Progenitor cell of endocrine pancreas (in vitro differentiated cells): Measurements from ENCODE around the gene COPS6. TPM values are rescaled to one million over a fixed set of nuclear protein-coding genes. Genes with fewer than 3 reads are reported as not detected.

ENCODE experiments used
- DNase-seq: peaks from one replicate; pipeline ENCODE4 v3.0.0; 2021; ENCODE audit warnings: low spot score; ENCODE audit not compliant: unreplicated experiment
- H3K27ac Mint-ChIP-seq: 2 replicates; pipeline ENCODE4 v1.8.0; 2021; ENCODE audit warnings: mild to moderate bottlenecking, moderate library complexity, mixed read lengths
- H3K27me3 Mint-ChIP-seq: 2 replicates; pipeline ENCODE4 v1.8.0; 2021; ENCODE audit warnings: mixed read lengths
- H3K36me3 Mint-ChIP-seq: 2 replicates; pipeline ENCODE4 v1.8.0; 2022; ENCODE audit warnings: mixed read lengths; ENCODE audit not compliant: insufficient read depth
- H3K4me1 Mint-ChIP-seq: 2 replicates; pipeline ENCODE4 v1.8.0; 2021; ENCODE audit warnings: low read depth, mixed read lengths
- H3K4me3 Mint-ChIP-seq: 2 replicates; pipeline ENCODE4 v1.8.0; 2021; ENCODE audit warnings: low read depth, mild to moderate bottlenecking, moderate library complexity, mixed read lengths
- H3K9me3 Mint-ChIP-seq: 2 replicates; pipeline ENCODE4 v1.8.0; 2021; ENCODE audit warnings: low read depth, mixed read lengths
- total RNA-seq: library from RNA; stranded (reverse); gene quantifications from 2 replicates; pipeline ENCODE4 v1.2.1, GENCODE V29; 2021
- TF ChIP-seq, protein P1 (sequence below): fragments of 200-600 bp; sonication (generic); IDR thresholded peaks from one replicate; pipeline ENCODE4 v1.5.0; 2021; ENCODE audit warnings: antibody characterized with exemption, mild to moderate bottlenecking; ENCODE audit not compliant: unreplicated experiment

COPS6 gene
- total RNA-seq, 1 donor from 2014 or later, result 113 TPM

DNA sequence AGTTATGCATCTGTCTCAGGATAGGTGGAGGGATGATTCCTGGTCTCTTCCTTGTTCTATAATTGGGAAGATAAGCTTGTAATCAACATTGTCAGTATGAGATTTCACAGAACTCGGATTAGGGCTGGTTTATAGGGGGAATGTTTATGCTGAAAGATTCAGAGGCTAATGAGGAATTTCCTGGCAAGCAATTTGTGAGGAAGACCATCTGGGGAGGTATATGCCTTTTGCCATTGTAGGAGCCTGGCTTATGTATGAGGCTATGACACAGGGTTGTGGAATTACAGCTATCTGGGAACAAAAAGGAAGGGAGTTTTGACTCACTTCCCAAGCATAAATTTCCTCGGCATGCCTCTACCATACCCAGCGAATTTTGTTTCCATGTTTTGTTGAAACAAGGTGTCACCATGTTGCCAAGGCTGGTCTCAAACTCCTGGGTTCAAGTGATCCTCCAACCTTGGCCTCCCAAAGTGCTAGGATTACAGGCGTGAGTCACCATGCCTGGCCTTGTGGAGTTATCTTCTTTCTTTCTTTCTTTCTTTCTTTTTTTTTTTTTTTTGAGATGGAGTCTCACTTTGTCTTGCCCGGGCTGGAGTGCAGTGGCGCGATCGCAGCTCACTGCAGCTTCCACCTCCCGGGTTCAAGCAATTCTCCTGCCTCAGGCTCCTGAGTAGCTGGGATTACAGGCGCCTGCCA lies 1.6 kb upstream of the COPS6 start:
- H3K27me3 Mint-ChIP-seq, result no peaks in the 10 kb centered on the region
- H3K9me3 Mint-ChIP-seq, result no peaks in the 10 kb centered on the region
- peaks cover 9% of the 10 kb centered on the region for H3K36me3 Mint-ChIP-seq
- TF ChIP-seq, protein P1, sequence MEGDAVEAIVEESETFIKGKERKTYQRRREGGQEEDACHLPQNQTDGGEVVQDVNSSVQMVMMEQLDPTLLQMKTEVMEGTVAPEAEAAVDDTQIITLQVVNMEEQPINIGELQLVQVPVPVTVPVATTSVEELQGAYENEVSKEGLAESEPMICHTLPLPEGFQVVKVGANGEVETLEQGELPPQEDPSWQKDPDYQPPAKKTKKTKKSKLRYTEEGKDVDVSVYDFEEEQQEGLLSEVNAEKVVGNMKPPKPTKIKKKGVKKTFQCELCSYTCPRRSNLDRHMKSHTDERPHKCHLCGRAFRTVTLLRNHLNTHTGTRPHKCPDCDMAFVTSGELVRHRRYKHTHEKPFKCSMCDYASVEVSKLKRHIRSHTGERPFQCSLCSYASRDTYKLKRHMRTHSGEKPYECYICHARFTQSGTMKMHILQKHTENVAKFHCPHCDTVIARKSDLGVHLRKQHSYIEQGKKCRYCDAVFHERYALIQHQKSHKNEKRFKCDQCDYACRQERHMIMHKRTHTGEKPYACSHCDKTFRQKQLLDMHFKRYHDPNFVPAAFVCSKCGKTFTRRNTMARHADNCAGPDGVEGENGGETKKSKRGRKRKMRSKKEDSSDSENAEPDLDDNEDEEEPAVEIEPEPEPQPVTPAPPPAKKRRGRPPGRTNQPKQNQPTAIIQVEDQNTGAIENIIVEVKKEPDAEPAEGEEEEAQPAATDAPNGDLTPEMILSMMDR, result no peak
- peak overlapping the region; percentile 50 for H3K4me3 Mint-ChIP-seq
- no peak for DNase-seq
- peak overlapping the region; percentile 67 for H3K27ac Mint-ChIP-seq
- H3K4me1 Mint-ChIP-seq, result peaks cover 13% of the 10 kb centered on the region

GRCh38 chr7:100088095-100088620 lies 611 bp upstream of the COPS6 start:
- Mint-ChIP-seq H3K36me3 (peaks cover 15% of the 10 kb centered on the region), H3K27ac (peak overlapping the region; percentile 97), H3K9me3 (no peaks in the 10 kb centered on the region), H3K4me1 (peaks cover 9% of the 10 kb centered on the region), H3K4me3 (peak overlapping the region; percentile 93), H3K27me3 (no peaks in the 10 kb centered on the region)
- no peak for DNase-seq
- TF ChIP-seq, protein P1, result no peak

DNA sequence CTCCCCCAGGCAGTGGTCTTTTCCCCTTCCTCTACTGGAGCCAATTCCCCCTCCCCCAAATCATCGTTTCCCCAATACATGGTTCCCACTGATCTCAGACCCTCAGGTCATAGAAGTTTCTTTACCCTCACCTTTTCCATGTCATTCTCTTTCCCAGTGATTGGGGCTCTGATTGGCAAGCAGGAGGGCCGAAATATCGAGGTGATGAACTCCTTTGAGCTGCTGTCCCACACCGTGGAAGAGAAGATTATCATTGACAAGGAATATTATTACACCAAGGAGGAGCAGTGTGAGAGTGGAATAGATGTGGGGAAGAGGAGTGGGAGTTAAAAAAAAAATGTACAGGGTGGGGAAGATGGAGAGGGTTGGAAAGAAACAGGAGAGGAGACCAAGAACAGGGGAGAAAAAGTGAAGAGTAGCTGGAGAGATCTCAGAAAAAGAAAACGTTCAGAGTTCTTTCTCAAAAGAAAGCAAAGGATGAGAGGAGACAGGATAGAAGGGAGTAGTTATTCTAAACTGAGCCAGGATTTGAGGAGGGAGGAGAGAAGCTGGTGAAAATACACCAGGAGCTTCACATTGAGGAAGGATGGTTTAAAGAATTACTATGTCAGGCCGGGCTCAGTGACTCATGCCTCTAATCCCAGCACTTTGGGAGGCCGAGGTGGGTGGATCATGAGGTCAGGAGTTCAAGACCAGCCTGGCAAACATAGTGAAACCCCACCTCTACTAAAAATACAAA lies 858 bp downstream of the COPS6 start:
- DNase-seq, result no peak
- H3K4me1 Mint-ChIP-seq, result peaks cover 9% of the 10 kb centered on the region
- no peaks in the 10 kb centered on the region for H3K9me3 Mint-ChIP-seq
- H3K27me3 Mint-ChIP-seq, result no peaks in the 10 kb centered on the region
- peak overlapping the region; percentile 91 for H3K27ac Mint-ChIP-seq
- peak overlapping the region; percentile 93 for H3K4me3 Mint-ChIP-seq
- H3K36me3 Mint-ChIP-seq, result peaks cover 21% of the 10 kb centered on the region
- TF ChIP-seq, protein P1, result no peak

DNA sequence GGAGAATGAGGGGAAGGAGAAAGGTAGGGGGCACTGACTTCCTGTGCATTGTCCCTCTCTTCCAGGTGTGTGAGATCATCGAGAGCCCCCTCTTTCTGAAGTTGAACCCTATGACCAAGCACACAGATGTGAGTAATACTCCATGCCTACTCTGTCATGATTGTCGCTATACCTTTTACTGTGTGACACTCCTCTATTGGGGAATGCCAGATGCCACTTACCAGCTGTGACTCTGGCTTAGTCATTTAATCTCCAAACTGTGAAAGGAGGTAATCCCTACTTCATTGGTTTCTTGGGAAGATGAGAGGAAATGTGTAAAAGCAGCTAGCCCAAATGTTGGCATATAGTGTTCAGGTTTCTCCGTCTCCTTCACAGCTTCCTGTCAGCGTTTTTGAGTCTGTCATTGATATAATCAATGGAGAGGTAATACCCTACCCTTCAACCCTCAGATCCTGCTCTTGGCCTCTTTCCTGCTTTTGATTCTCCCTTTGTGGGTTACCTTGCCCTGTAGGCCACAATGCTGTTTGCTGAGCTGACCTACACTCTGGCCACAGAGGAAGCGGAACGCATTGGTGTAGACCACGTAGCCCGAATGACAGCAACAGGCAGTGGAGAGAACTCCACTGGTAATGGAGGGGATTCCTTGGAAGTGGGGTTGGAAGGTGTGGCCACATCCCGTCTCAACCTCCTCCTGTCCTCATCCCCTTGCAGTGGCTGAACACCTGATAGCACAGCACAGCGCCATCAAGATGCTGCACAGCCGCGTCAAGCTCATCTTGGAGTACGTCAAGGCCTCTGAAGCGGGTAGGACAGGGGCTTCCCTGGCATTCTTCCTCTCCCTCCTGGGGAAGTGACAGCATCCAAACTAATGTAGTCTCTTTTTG lies 2.0 kb downstream of the COPS6 start:
- peak overlapping the region; percentile 43 for H3K27ac Mint-ChIP-seq
- H3K9me3 Mint-ChIP-seq, result no peaks in the 10 kb centered on the region
- H3K4me3 Mint-ChIP-seq, result peak overlapping the region; percentile 93
- TF ChIP-seq, protein P1, result no peak
- peaks cover 9% of the 10 kb centered on the region for H3K4me1 Mint-ChIP-seq
- peaks cover 28% of the 10 kb centered on the region for H3K36me3 Mint-ChIP-seq
- H3K27me3 Mint-ChIP-seq, result no peaks in the 10 kb centered on the region
- DNase-seq, result no peak
